Gastrocnemius medialis (tissue), 4 donors: ENCODE results near the gene ZBTB16.

Experiments used
- POLR2A ChIP-seq, 2 donors: fragments of 450-650 bp; IDR thresholded peaks; one replicate each; pipeline ENCODE4 v1.6.1; 2017; ENCODE audit warnings: antibody characterized with exemption in 2 of 2, mild to moderate bottlenecking in 2 of 2, moderate library complexity in 2 of 2
- TF ChIP-seq, protein P1 (sequence below), 5 experiments: fragments of 450-650 bp in 3 of 5; fragments of 200-600 bp in 2 of 5; sonication (generic) in 2 of 5; IDR thresholded peaks in 4 of 5; conservative IDR thresholded peaks in 1 of 5; 1 replicate in 4 of 5; 2 replicates in 1 of 5; pipeline ENCODE4 v1.5.1; 2016 to 2019; ENCODE audit warnings: antibody characterized with exemption in 5 of 5, mild to moderate bottlenecking in 3 of 5, moderate library complexity in 3 of 5

GRCh38 chr11:114131461-114131864 is 72.0 kb downstream of the ZBTB16 start:
- TF ChIP-seq, protein P1, sequence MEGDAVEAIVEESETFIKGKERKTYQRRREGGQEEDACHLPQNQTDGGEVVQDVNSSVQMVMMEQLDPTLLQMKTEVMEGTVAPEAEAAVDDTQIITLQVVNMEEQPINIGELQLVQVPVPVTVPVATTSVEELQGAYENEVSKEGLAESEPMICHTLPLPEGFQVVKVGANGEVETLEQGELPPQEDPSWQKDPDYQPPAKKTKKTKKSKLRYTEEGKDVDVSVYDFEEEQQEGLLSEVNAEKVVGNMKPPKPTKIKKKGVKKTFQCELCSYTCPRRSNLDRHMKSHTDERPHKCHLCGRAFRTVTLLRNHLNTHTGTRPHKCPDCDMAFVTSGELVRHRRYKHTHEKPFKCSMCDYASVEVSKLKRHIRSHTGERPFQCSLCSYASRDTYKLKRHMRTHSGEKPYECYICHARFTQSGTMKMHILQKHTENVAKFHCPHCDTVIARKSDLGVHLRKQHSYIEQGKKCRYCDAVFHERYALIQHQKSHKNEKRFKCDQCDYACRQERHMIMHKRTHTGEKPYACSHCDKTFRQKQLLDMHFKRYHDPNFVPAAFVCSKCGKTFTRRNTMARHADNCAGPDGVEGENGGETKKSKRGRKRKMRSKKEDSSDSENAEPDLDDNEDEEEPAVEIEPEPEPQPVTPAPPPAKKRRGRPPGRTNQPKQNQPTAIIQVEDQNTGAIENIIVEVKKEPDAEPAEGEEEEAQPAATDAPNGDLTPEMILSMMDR (IDR thresholded peaks at IDR 0.05 in 4 of 5, conservative IDR thresholded peaks at IDR 0.05 in 1 of 5) = no peak
- TF ChIP-seq POLR2A (IDR thresholded peaks at IDR 0.05) = no peak
